ENCODE measurements around the gene TBXA2R.

The TBXA2R gene

GRCh38 chr19:3550947-3551791, 55.5 kb downstream of the TBXA2R start:
- DNase-seq: no peak

GRCh38 chr19:3549816-3550215, 56.9 kb downstream of the TBXA2R start:
- no peak for DNase-seq

GRCh38 chr19:3548606-3549005, 58.1 kb downstream of the TBXA2R start:
- DNase-seq: no peak

- DNase-seq: no peak
These were observed 58.9 kb downstream of the TBXA2R start for GRCh38 chr19:3547767-3548282.

GRCh38 chr19:3547301-3547731, 59.4 kb downstream of the TBXA2R start:
- no peak for DNase-seq

- DNase-seq: no peak
These were observed 60.6 kb downstream of the TBXA2R start for GRCh38 chr19:3546119-3546518.

- no peak for DNase-seq
These were observed 61.0 kb downstream of the TBXA2R start for GRCh38 chr19:3545669-3546034.

GRCh38 chr19:3544742-3545668, 61.7 kb downstream of the TBXA2R start:
- peak; percentile 73 for DNase-seq

Data from NCI-H226 (cell line).